Trophoblast cell (in vitro differentiated cells and primary cell): Measurements from ENCODE around the gene ABR.

Experiments
- DNase-seq, 2 donors: peaks; one replicate each; pipeline ENCODE4 v3.0.0-alpha.2; 2016
- H2AFZ ChIP-seq: 2 replicates; pipeline ENCODE4 v1.6.1; 2013; ENCODE audit warnings: low read length, moderate library complexity, mild to moderate bottlenecking; ENCODE audit not compliant: insufficient read depth, poor library complexity
- H2AK5ac ChIP-seq: 2 replicates; pipeline ENCODE4 v1.6.1; 2013; ENCODE audit warnings: mild to moderate bottlenecking, low read length
- H2BK120ac ChIP-seq: 2 replicates; pipeline ENCODE4 v1.6.1; 2013; ENCODE audit warnings: low read length, mild to moderate bottlenecking, moderate library complexity; ENCODE audit not compliant: insufficient read depth, poor library complexity
- H2BK12ac ChIP-seq: 2 replicates; pipeline ENCODE4 v1.6.1; 2013; ENCODE audit warnings: mild to moderate bottlenecking, low read length, moderate library complexity
- H2BK5ac ChIP-seq: 2 replicates; pipeline ENCODE4 v1.6.1; 2013; ENCODE audit warnings: low read length, low read depth, moderate library complexity, mild to moderate bottlenecking; ENCODE audit not compliant: poor library complexity
- H3K14ac ChIP-seq: 2 replicates; pipeline ENCODE4 v1.6.1; 2013; ENCODE audit warnings: mild to moderate bottlenecking, low read length
- H3K18ac ChIP-seq: 2 replicates; pipeline ENCODE4 v1.6.1; 2013; ENCODE audit warnings: mild to moderate bottlenecking, low read length
- H3K23ac ChIP-seq: 2 replicates; pipeline ENCODE4 v1.6.1; 2013; ENCODE audit warnings: low read length
- H3K27ac ChIP-seq: 2 replicates; pipeline ENCODE4 v1.5.1; 2013; ENCODE audit warnings: low read depth, mild to moderate bottlenecking, inconsistent platforms, low read length, moderate library complexity
- H3K27me3 ChIP-seq: 2 replicates; pipeline ENCODE4 v1.6.1; 2013; ENCODE audit warnings: inconsistent platforms, mild to moderate bottlenecking, low read length, moderate library complexity; ENCODE audit not compliant: insufficient read depth
- H3K36me3 ChIP-seq, 2 experiments: 1 replicate in 1 of 2; 2 replicates in 1 of 2; pipeline ENCODE4 v1.6.1; 2013; ENCODE audit warnings: low read length in 2 of 2, mild to moderate bottlenecking in 2 of 2, moderate library complexity in 1 of 2; ENCODE audit not compliant: insufficient read depth in 2 of 2, control insufficient read depth in 1 of 2
- H3K4ac ChIP-seq: 2 replicates; pipeline ENCODE4 v1.6.1; 2013; ENCODE audit warnings: low read depth, mild to moderate bottlenecking, low read length, moderate library complexity
- H3K4me1 ChIP-seq, 2 experiments: 1 replicate in 1 of 2; 2 replicates in 1 of 2; pipeline ENCODE4 v1.6.1; 2013; ENCODE audit warnings: low read length in 2 of 2, mild to moderate bottlenecking in 2 of 2, moderate library complexity in 1 of 2; ENCODE audit not compliant: insufficient read depth in 2 of 2, control insufficient read depth in 1 of 2
- H3K4me2 ChIP-seq: 2 replicates; pipeline ENCODE4 v1.6.1; 2013; ENCODE audit warnings: inconsistent platforms, mild to moderate bottlenecking, low read length, moderate library complexity
- H3K4me3 ChIP-seq: 2 replicates; pipeline ENCODE4 v1.5.1; 2013; ENCODE audit warnings: mild to moderate bottlenecking, low read depth, low read length, inconsistent platforms
- H3K79me1 ChIP-seq: one replicate; pipeline ENCODE4 v1.6.1; 2013; ENCODE audit warnings: low read length
- H3K79me2 ChIP-seq: 2 replicates; pipeline ENCODE4 v1.6.1; 2013; ENCODE audit warnings: low read length, mild to moderate bottlenecking; ENCODE audit not compliant: control insufficient read depth, insufficient read depth, poor library complexity
- H3K9ac ChIP-seq: 2 replicates; pipeline ENCODE4 v1.6.1; 2013; ENCODE audit warnings: mild to moderate bottlenecking, low read length
- H3K9me3 ChIP-seq: 2 replicates; pipeline ENCODE4 v1.6.1; 2013; ENCODE audit warnings: low read depth, mild to moderate bottlenecking, control low read depth, inconsistent platforms, low read length; ENCODE audit not compliant: insufficient read depth
- H4K12ac ChIP-seq: 2 replicates; pipeline ENCODE4 v1.6.1; 2013; ENCODE audit warnings: low read depth, mild to moderate bottlenecking, low read length, moderate library complexity
- H4K8ac ChIP-seq: 2 replicates; pipeline ENCODE4 v1.6.1; 2013; ENCODE audit warnings: low read depth, mild to moderate bottlenecking, low read length, moderate library complexity
- H4K91ac ChIP-seq: one replicate; pipeline ENCODE4 v1.6.1; 2013; ENCODE audit warnings: low read depth, mild to moderate bottlenecking, low read length, moderate library complexity
- WGBS: extraction: QIAGEN DNeasy Blood & Tissue Kit; methylation state at CpG from one replicate; pipeline ENCODE4 v1.1.7; 2013; ENCODE audit warnings: missing lambda C conversion rate; ENCODE audit not compliant: insufficient read length, insufficient coverage; ENCODE audit errors: extremely low coverage; 5-methylcytosine and 5-hydroxymethylcytosine counted together

ABR gene

DNA sequence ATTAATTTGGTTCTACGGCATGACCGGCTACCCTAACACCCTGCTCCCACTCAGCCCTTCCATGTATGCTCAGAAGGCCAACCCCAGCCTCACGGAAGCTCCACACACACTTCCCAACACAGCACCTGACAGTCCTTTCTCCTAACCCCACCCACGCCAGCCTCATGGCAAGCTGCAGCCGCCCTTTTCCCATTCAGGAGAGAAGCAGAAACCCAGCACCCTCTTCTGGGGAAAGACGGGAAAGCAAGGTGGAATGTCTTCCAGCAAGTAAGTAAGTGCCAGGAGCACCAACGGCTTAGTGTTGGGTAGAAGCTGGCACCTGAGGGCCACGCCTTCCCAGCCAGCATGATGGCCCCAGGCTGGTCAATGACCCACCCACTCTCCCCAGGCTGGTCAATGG, 32.1 kb downstream of the ABR start:
- Histone ChIP-seq H2AK5ac (no peak overlapping the region), H3K23ac (no peak overlapping the region), H3K79me1 (no peaks in the 10 kb centered on the region), H4K12ac (no peak overlapping the region), H3K4me2 (no peak overlapping the region), H3K14ac (no peak overlapping the region), H2BK12ac (no peak overlapping the region), H2BK5ac (no peak overlapping the region), H3K4me3 (no peak overlapping the region), H3K27ac (no peak overlapping the region), H2BK120ac (no peak overlapping the region), H3K4ac (no peak overlapping the region), H3K27me3 (no peaks in the 10 kb centered on the region), H3K4me1 (no peaks in the 10 kb centered on the region), H3K9ac (no peak overlapping the region), H4K8ac (no peak overlapping the region), H4K91ac (no peak overlapping the region), H3K18ac (no peak overlapping the region), H2AFZ (no peak overlapping the region), H3K79me2 (no peaks in the 10 kb centered on the region), H3K36me3 (no peaks in the 10 kb centered on the region), H3K9me3 (no peaks in the 10 kb centered on the region)
- DNase-seq: peak in 1 of 2 donors; percentile 31
- no CpG with 5 or more reads among the region's 8 CpGs for WGBS

DNA sequence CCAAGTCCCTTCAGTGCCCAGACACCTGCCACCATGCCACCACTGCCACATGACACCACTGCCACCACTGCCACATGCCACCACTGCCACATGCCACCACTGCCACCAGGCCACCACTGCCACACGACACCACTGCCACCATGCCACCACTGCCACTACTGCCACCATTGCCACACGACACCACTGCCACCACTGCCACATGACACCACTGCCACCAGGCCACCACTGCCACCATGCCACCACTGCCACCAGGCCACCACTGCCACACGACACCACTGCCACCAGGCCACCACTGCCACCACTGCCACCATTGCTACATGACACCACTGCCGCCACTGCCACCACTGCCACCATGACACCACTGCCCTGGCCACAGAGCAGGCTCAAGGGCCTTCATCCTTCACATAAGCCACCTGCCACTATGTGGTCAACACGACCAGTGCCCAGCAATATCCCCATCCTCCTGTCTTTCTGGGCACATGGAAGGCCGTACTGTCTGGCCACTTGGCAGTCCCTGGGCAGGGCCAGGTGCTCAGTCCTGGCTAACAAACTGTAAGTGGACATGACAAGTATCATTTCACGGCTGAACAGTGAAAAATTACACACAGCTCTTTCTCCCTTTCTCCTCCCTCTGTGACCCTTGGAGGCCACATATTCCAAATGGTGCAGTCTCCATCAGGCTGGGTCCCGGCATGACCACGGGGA, 33.1 kb downstream of the ABR start:
- H3K36me3 ChIP-seq: no peaks in the 10 kb centered on the region
- H2AK5ac ChIP-seq: no peak overlapping the region
- WGBS: no CpG with 5 or more reads among the region's 9 CpGs
- no peaks in the 10 kb centered on the region for H3K79me1 ChIP-seq
- no peak overlapping the region for H2AFZ ChIP-seq
- H3K4ac ChIP-seq: no peak overlapping the region
- peak overlapping the region; percentile 13 for H3K4me3 ChIP-seq
- H3K27me3 ChIP-seq: no peaks in the 10 kb centered on the region
- no peak overlapping the region for H3K9ac ChIP-seq
- H4K12ac ChIP-seq: no peak overlapping the region
- H3K4me1 ChIP-seq: no peaks in the 10 kb centered on the region
- H4K91ac ChIP-seq: no peak overlapping the region
- no peak overlapping the region for H2BK12ac ChIP-seq
- H3K79me2 ChIP-seq: no peaks in the 10 kb centered on the region
- H4K8ac ChIP-seq: no peak overlapping the region
- H3K18ac ChIP-seq: no peak overlapping the region
- H2BK120ac ChIP-seq: no peak overlapping the region
- H3K27ac ChIP-seq: no peak overlapping the region
- no peak overlapping the region for H3K14ac ChIP-seq
- H2BK5ac ChIP-seq: no peak overlapping the region
- no peak overlapping the region for H3K4me2 ChIP-seq
- no peak for DNase-seq
- H3K9me3 ChIP-seq: no peaks in the 10 kb centered on the region
- H3K23ac ChIP-seq: no peak overlapping the region

DNA sequence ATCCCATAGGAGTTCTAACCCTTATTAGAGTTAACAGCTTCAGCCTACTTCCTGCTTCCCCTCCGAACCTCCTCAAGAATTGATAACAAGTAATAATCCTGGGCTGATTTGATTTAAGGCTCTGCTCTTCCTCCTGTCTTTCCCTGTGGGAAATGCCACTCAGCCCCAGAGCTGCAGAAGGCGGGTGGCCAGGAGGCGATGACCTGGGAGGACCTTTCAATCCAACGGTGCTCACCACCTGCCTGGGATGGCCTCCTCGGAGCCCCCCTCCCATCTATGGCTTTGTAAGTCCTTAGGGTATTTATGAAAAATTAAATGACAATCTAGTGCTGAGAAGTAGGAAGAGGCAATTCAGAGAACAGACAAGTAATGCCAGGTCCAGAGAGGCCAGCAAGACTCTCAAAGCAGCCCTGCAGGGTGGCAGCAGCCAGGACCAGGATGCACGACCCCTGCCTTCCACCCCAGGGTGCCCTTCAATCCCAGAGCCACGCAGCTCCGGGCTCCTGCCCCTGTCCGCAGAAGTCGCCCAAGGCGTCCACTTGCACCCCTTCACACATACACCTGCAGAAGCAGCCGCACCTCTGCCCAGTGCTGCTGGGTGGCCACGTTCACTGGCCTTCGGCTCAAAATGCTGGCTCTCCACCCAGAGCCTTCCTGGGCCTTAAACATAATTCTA, 34.3 kb downstream of the ABR start:
- Histone ChIP-seq H3K4me1 (no peaks in the 10 kb centered on the region), H4K8ac (no peak overlapping the region), H3K4me3 (no peak overlapping the region), H3K36me3 (no peaks in the 10 kb centered on the region), H3K18ac (no peak overlapping the region), H4K12ac (no peak overlapping the region), H3K23ac (no peak overlapping the region), H3K4ac (no peak overlapping the region), H2AFZ (no peak overlapping the region), H2AK5ac (no peak overlapping the region), H4K91ac (no peak overlapping the region), H2BK5ac (no peak overlapping the region), H2BK12ac (no peak overlapping the region), H3K9me3 (no peaks in the 10 kb centered on the region), H3K4me2 (no peak overlapping the region), H3K9ac (no peak overlapping the region), H2BK120ac (no peak overlapping the region), H3K27me3 (no peaks in the 10 kb centered on the region), H3K79me1 (no peaks in the 10 kb centered on the region), H3K27ac (no peak overlapping the region), H3K79me2 (no peaks in the 10 kb centered on the region), H3K14ac (no peak overlapping the region)
- DNase-seq: no peak
- no CpG with 5 or more reads among the region's 14 CpGs for WGBS

DNA sequence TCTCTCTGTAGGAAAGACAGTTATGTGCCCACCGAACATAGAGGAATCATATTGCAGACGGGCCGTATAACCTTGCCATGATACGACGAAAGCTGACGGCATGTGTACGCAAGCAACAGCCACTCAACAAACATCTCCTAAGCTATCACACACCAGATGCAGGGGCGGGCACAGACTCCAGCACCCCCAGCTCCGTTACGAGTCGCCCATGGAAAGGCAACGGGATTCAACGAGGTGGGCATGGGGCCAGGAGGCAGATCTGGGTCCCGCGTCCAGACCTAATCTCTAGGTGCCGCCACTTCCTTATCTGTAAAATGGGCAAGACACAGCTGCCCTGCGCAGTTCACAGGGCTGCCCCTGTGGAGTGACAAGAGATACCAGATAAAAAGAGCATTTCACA, 35.6 kb downstream of the ABR start:
- no peaks in the 10 kb centered on the region for H3K36me3 ChIP-seq
- no peak overlapping the region for H3K27ac ChIP-seq
- H3K23ac ChIP-seq: no peak overlapping the region
- H2AFZ ChIP-seq: no peak overlapping the region
- H3K4me2 ChIP-seq: no peak overlapping the region
- H3K4me3 ChIP-seq: no peak overlapping the region
- no peak overlapping the region for H4K8ac ChIP-seq
- H4K12ac ChIP-seq: no peak overlapping the region
- no peak overlapping the region for H3K4ac ChIP-seq
- no peaks in the 10 kb centered on the region for H3K79me2 ChIP-seq
- no peak overlapping the region for H3K9ac ChIP-seq
- H2BK120ac ChIP-seq: no peak overlapping the region
- no peaks in the 10 kb centered on the region for H3K4me1 ChIP-seq
- H2BK12ac ChIP-seq: no peak overlapping the region
- H3K14ac ChIP-seq: no peak overlapping the region
- H4K91ac ChIP-seq: no peak overlapping the region
- H2BK5ac ChIP-seq: no peak overlapping the region
- no peaks in the 10 kb centered on the region for H3K27me3 ChIP-seq
- no peak overlapping the region for H2AK5ac ChIP-seq
- H3K18ac ChIP-seq: no peak overlapping the region
- no peaks in the 10 kb centered on the region for H3K9me3 ChIP-seq
- DNase-seq: no peak
- no CpG with 5 or more reads among the region's 17 CpGs for WGBS
- no peaks in the 10 kb centered on the region for H3K79me1 ChIP-seq
